Measurements from ENCODE around the gene MPP1. TPM values are rescaled to one million over a fixed set of nuclear protein-coding genes. Genes with fewer than 3 reads are reported as not detected.

Gene MPP1
- total RNA-seq, 4 donors from 2014 or later, result 3.7 to 21.2 (median 13.2) TPM

- Histone ChIP-seq H3K27me3 (peaks cover 0 to 28% (median 0%) of the 10 kb centered on the region in 4 donors), H3K36me3 (no peaks in the 10 kb centered on the region), H3K9me3 (no peaks in the 10 kb centered on the region), H3K27ac (peak overlapping the region in 3 of 4 donors; percentile 67 to 86 (median 82)), H3K4me3 (peak overlapping the region in 2 of 4 donors; percentile 51 to 71), H3K4me1 (peaks cover 0 to 13% (median 6%) of the 10 kb centered on the region in 3 donors)
- intact Hi-C loops (cut with DNase I), result no loop called here
- 64 to 67% methylated on average over 4 to 9 of the region's 9 CpGs for WGBS, 2 donors
- TF ChIP-seq, protein P1, sequence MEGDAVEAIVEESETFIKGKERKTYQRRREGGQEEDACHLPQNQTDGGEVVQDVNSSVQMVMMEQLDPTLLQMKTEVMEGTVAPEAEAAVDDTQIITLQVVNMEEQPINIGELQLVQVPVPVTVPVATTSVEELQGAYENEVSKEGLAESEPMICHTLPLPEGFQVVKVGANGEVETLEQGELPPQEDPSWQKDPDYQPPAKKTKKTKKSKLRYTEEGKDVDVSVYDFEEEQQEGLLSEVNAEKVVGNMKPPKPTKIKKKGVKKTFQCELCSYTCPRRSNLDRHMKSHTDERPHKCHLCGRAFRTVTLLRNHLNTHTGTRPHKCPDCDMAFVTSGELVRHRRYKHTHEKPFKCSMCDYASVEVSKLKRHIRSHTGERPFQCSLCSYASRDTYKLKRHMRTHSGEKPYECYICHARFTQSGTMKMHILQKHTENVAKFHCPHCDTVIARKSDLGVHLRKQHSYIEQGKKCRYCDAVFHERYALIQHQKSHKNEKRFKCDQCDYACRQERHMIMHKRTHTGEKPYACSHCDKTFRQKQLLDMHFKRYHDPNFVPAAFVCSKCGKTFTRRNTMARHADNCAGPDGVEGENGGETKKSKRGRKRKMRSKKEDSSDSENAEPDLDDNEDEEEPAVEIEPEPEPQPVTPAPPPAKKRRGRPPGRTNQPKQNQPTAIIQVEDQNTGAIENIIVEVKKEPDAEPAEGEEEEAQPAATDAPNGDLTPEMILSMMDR (IDR thresholded peaks at IDR 0.05), result no peak
- no peak for TF ChIP-seq POLR2A (IDR thresholded peaks at IDR 0.05)
- DNase-seq, result no peak
These were observed 53.5 kb downstream of the MPP1 start for GRCh38 chrX:154751669-154752271.

GRCh38 chrX:154751203-154751668 is 54.0 kb downstream of the MPP1 start:
- DNase-seq, result no peak

DNA sequence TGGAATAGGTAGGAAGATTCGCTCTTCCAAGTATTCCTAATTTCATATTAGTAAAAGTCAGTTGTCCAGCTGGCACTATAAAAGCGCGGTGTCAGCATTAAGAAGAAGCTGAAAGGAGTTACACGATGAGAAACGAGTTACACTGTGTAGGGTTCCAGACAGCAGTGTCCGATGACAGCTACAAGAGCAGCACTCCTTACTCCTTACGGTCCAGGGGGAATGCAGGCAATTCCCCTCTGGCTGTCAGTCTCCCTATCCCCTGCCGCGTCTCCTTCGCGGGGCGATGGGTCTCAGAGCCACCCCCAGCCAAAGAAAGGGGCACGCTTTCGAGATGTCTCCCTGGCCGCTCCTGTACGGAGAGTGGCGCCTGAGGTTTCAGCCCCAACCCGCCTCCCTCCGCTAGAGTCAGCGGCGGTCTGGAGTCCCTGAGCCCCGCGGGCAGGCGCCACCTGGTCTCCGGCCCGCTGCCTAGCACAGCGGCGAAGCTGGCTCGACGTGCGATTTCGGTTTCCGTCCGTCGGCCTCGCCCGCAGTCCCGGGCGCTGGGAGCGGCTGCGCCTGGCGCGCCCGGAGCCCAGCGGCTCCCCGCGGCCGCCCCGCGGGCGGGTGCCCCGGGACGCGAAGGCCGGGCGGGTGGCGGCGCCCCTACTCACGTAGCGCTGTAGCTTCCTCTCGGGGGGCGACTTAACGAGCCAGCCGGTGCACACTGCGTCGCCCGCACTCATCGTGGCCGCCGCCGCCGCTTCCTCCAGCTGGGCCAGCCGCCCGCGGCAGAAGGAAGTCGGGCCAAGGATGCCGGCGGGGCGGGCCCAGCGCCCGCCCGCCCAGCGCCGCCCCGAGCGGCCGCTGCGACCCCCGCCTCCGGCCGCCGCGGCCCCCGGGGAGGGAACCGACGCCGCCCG is 54.7 kb downstream of the MPP1 start, which contains the start of gene GAB3:
Gene GAB3 (minus strand): TSS at position 777 of the 902 bp plus-strand sequence. CDS start 52 bp downstream, at position 725.
- H3K27me3 ChIP-seq, result peaks cover 0 to 28% (median 0%) of the 10 kb centered on the region in 4 donors
- DNase-seq, result no peak
- peak within 1 kb of the TSS; percentile 66 to 86 (median 74) for H3K27ac ChIP-seq
- intact Hi-C loops (cut with DNase I), result no loop called here
- peak within 1 kb of the TSS; percentile 29 to 71 (median 46) for H3K4me3 ChIP-seq
- H3K4me1 ChIP-seq, result peaks cover 0 to 13% (median 6%) of the 10 kb centered on the region in 3 donors
- no peak for TF ChIP-seq POLR2A (IDR thresholded peaks at IDR 0.05)
- TF ChIP-seq, protein P1 (IDR thresholded peaks at IDR 0.05), result no peak
- no peaks in the 10 kb centered on the region for H3K9me3 ChIP-seq
- H3K36me3 ChIP-seq, result no peaks in the 10 kb centered on the region
- 17% methylated on average over 12 of the region's 98 CpGs; no CpG with 5 or more reads in 1 of the 2 donors for WGBS, 2 donors

More at GRCh38 chrX:154751203-154751668, 54.0 kb downstream of the MPP1 start:
- H3K27ac ChIP-seq, result peak overlapping the region; percentile 66 to 86 (median 74)
- H3K27me3 ChIP-seq, result peaks cover 0 to 28% (median 0%) of the 10 kb centered on the region in 4 donors
- TF ChIP-seq POLR2A (IDR thresholded peaks at IDR 0.05), result no peak
- WGBS, 2 donors, result 68% methylated on average over 7 of the region's 20 CpGs; no CpG with 5 or more reads in 1 of the 2 donors
- no peaks in the 10 kb centered on the region for H3K9me3 ChIP-seq
- H3K36me3 ChIP-seq, result no peaks in the 10 kb centered on the region
- peaks cover 0 to 13% (median 6%) of the 10 kb centered on the region in 3 donors for H3K4me1 ChIP-seq
- intact Hi-C loops (cut with DNase I), result no loop called here
- H3K4me3 ChIP-seq, result peak overlapping the region in 3 of 4 donors; percentile 42 to 71 (median 51)

GRCh38 chrX:154749856-154750255 is 55.4 kb downstream of the MPP1 start:
- DNase-seq, result no peak
- Histone ChIP-seq H3K36me3 (no peaks in the 10 kb centered on the region), H3K4me3 (peak overlapping the region in 3 of 4 donors; percentile 42 to 71 (median 51)), H3K27ac (peak overlapping the region; percentile 66 to 86 (median 74)), H3K27me3 (peaks cover 0 to 28% (median 0%) of the 10 kb centered on the region in 4 donors), H3K4me1 (peaks cover 0 to 13% (median 6%) of the 10 kb centered on the region in 3 donors), H3K9me3 (no peaks in the 10 kb centered on the region)
- no peak for TF ChIP-seq POLR2A (IDR thresholded peaks at IDR 0.05)
- TF ChIP-seq, protein P1 (IDR thresholded peaks at IDR 0.05), result no peak
- 27 to 46% methylated on average over 5 to 6 of the region's 6 CpGs for WGBS, 2 donors
- intact Hi-C loops (cut with DNase I), result no loop called here

GRCh38 chrX:154748712-154749339 is 56.5 kb downstream of the MPP1 start:
- no peaks in the 10 kb centered on the region for H3K9me3 ChIP-seq
- H3K27me3 ChIP-seq, result peaks cover 0 to 28% (median 0%) of the 10 kb centered on the region in 4 donors
- DNase-seq, result no peak
- no peaks in the 10 kb centered on the region for H3K36me3 ChIP-seq
- peak overlapping the region in 1 of 4 donors; percentile 32 for H3K4me3 ChIP-seq
- intact Hi-C loops (cut with DNase I), result no loop called here
- no peak for TF ChIP-seq POLR2A (IDR thresholded peaks at IDR 0.05)
- TF ChIP-seq, protein P1 (IDR thresholded peaks at IDR 0.05), result peak; percentile 62 to 76 (median 72)
- 19 to 27% methylated on average over 11 of the region's 11 CpGs for WGBS, 2 donors
- H3K27ac ChIP-seq, result peak overlapping the region in 2 of 4 donors; percentile 3 to 46
- peaks cover 0 to 13% (median 6%) of the 10 kb centered on the region in 3 donors for H3K4me1 ChIP-seq

Data from esophagus squamous epithelium (tissue), 5 donors.